Endothelial cell (in vitro differentiated cells): Measurements from ENCODE around the gene MARCHF10. TPM values are rescaled to one million over a fixed set of nuclear protein-coding genes. Genes with fewer than 3 reads are reported as not detected.

Experiments
- DNase-seq: peaks from one replicate; pipeline ENCODE4 v3.0.0; 2021; ENCODE audit warnings: low spot score
- H3K27ac Mint-ChIP-seq: one replicate; pipeline ENCODE4 v1.8.0; 2021; ENCODE audit warnings: mixed read lengths, inconsistent platforms; ENCODE audit not compliant: unreplicated experiment
- H3K27me3 Mint-ChIP-seq: one replicate; pipeline ENCODE4 v1.8.0; 2021; ENCODE audit warnings: mild to moderate bottlenecking, moderate library complexity, mixed read lengths, inconsistent platforms; ENCODE audit not compliant: unreplicated experiment
- H3K36me3 Mint-ChIP-seq: one replicate; pipeline ENCODE4 v1.8.0; 2021; ENCODE audit warnings: mild to moderate bottlenecking, low read depth, mixed read lengths, inconsistent platforms; ENCODE audit not compliant: unreplicated experiment
- H3K4me1 Mint-ChIP-seq: one replicate; pipeline ENCODE4 v1.8.0; 2021; ENCODE audit warnings: mild to moderate bottlenecking, mixed read lengths, inconsistent platforms; ENCODE audit not compliant: unreplicated experiment
- H3K4me3 Mint-ChIP-seq: one replicate; pipeline ENCODE4 v1.8.0; 2021; ENCODE audit warnings: mild to moderate bottlenecking, mixed read lengths, inconsistent platforms; ENCODE audit not compliant: unreplicated experiment
- H3K9me3 Mint-ChIP-seq: one replicate; pipeline ENCODE4 v1.8.0; 2021; ENCODE audit warnings: mixed read lengths, inconsistent platforms; ENCODE audit not compliant: unreplicated experiment
- CTCF ChIP-seq: fragments of 200-600 bp; sonication (generic); IDR thresholded peaks from one replicate; pipeline ENCODE4 v1.5.0; 2021; ENCODE audit warnings: antibody characterized with exemption; ENCODE audit not compliant: unreplicated experiment
- total RNA-seq: library from RNA; stranded (reverse); fragmentation: NEBNext Ultra II Directional; extraction: Animal tissue kit (Norgen Biotek cat#: 25700); gene quantifications from one replicate; pipeline ENCODE4 v1.2.1, GENCODE V29; 2021; ENCODE audit not compliant: unreplicated experiment

Gene MARCHF10
- total RNA-seq, 1 donor from 2014 or later = not detected

DNA sequence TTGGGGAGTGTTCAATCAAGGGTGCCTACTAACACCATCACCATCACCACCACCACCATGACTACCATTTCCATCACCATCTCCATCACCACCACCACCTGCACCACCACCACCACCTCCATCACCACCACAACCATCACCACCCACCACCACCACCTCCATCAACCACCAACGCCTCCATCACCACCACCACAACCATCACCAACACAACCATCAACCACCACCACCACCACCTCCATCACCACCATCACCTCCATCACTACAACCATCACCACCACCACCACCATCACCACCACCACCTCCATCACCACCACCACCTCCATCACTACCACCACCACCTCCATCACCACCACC lies 15.7 kb downstream of the MARCHF10 start:
- TF ChIP-seq CTCF = no peak
- H3K27me3 Mint-ChIP-seq = no peaks in the 10 kb centered on the region
- no peaks in the 10 kb centered on the region for H3K36me3 Mint-ChIP-seq
- no peaks in the 10 kb centered on the region for H3K9me3 Mint-ChIP-seq
- no peak for DNase-seq
- H3K4me1 Mint-ChIP-seq = peaks cover 7% of the 10 kb centered on the region
- H3K27ac Mint-ChIP-seq = no peak overlapping the region
- no peak overlapping the region for H3K4me3 Mint-ChIP-seq

DNA sequence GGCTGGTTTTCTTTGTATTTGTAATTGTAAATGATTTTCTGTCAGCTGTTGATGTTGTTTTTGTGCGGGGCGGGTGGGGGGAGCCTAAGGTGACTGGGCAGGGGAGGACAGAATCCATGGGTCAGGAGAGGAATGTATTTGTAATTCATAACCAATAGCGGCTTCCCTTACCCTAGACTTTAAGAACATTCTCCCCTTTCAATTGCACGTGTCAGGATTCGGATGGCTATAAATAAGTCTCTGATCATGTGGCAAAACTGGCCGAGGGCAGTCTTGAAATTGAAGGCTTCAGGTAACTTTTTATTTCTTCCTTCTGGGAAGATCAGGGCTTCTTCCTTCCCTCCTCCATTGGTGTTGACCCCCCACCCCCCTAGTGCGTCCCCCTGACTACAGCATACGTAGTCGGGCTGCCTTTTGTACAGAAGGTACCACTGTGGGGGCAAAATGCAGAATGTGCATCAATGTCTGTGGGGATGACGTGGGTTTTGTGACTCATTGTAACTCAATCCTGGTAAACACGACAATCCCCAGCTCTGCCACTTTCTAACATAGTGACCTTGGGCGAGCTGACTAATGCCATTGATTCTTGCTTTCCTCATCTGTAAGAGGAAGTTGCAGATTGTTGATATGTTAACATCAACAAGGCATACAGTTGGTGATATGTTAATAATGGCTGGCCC lies 16.2 kb downstream of the MARCHF10 start:
- Mint-ChIP-seq H3K27me3 (no peaks in the 10 kb centered on the region), H3K27ac (no peak overlapping the region), H3K9me3 (no peaks in the 10 kb centered on the region), H3K4me3 (no peak overlapping the region), H3K36me3 (no peaks in the 10 kb centered on the region), H3K4me1 (peaks cover 7% of the 10 kb centered on the region)
- TF ChIP-seq CTCF = no peak
- no peak for DNase-seq

DNA sequence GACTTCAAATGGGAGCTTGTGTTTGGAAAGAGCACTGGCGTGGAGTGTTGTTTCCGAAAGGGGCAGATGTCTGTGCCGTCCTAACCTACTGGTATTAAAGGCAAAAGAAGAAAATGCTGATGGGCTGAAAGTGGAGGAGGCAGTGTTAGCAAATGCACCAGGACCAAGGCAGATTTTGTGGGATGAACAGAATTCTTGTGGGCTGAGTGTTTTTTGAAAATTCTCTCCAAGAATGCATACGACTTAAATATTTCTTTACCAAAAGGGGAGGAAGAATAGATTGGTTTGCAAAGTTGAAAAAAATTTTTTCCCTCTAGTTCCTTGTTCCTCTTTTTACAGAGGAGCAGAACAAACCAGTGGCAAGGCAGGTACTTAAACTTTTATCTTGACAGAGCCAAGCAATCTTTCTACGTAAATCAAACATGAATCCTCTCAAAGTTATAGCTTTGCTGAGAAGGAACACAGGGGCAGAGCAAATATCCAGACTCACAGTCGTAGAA lies 16.8 kb downstream of the MARCHF10 start:
- peaks cover 7% of the 10 kb centered on the region for H3K4me1 Mint-ChIP-seq
- H3K27ac Mint-ChIP-seq = no peak overlapping the region
- no peaks in the 10 kb centered on the region for H3K36me3 Mint-ChIP-seq
- no peaks in the 10 kb centered on the region for H3K27me3 Mint-ChIP-seq
- DNase-seq = no peak
- no peaks in the 10 kb centered on the region for H3K9me3 Mint-ChIP-seq
- TF ChIP-seq CTCF = no peak
- no peak overlapping the region for H3K4me3 Mint-ChIP-seq

- no peak overlapping the region for H3K4me3 Mint-ChIP-seq
- no peak for TF ChIP-seq CTCF
- no peak for DNase-seq
- no peak overlapping the region for H3K27ac Mint-ChIP-seq
- no peaks in the 10 kb centered on the region for H3K36me3 Mint-ChIP-seq
- no peaks in the 10 kb centered on the region for H3K9me3 Mint-ChIP-seq
- H3K4me1 Mint-ChIP-seq = peaks cover 7% of the 10 kb centered on the region
- H3K27me3 Mint-ChIP-seq = no peaks in the 10 kb centered on the region
These were observed 17.5 kb downstream of the MARCHF10 start for GRCh38 chr17:62790564-62790986.

DNA sequence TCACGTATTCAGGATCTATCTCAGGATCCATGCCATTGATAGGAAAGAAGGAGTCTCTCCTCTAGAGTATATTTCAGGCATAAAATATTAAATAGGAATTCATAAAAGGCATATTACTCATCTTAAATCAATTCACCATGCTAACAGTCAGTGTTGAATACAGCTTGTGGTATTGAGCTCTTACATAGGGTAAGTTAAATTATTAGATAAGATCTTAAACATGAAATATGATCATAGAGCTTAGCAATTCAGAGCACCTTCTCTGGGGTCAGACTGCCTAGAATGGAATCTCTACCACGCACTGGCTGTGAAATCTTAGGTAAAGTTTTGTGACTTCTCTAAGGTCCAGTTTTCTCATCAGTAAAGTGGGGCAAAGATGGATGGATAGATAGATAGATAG lies 20.7 kb downstream of the MARCHF10 start:
- DNase-seq = no peak
- no peaks in the 10 kb centered on the region for H3K36me3 Mint-ChIP-seq
- no peaks in the 10 kb centered on the region for H3K9me3 Mint-ChIP-seq
- H3K27ac Mint-ChIP-seq = no peak overlapping the region
- H3K4me1 Mint-ChIP-seq = no peaks in the 10 kb centered on the region
- no peak overlapping the region for H3K4me3 Mint-ChIP-seq
- no peaks in the 10 kb centered on the region for H3K27me3 Mint-ChIP-seq
- TF ChIP-seq CTCF = no peak
